RPMI7951 (cell line): ENCODE measurements around the gene ZNF777. TPM values are rescaled to one million over a fixed set of nuclear protein-coding genes. Genes with fewer than 3 reads are reported as not detected.
"Not testable (repeated sequence)": the region's sequence is repeated elsewhere in the genome, so short reads cannot be mapped to it uniquely, and the experiment has no call there.

Experiments
- DNase-seq: peaks from one replicate; pipeline ENCODE4 v3.0.0-alpha.2; 2012; ENCODE audit warnings: low read depth
- total RNA-seq: library from RNA; depleted of rRNA; stranded (reverse); fragments of >200 nt; shearing (Covaris generic); gene quantifications from 2 replicates; pipeline ENCODE4 v1.2.3, GENCODE V29; 2014; rRNA removed

ZNF777 gene
- 4.4 and 5.8 TPM in 2 replicates for total RNA-seq

DNA sequence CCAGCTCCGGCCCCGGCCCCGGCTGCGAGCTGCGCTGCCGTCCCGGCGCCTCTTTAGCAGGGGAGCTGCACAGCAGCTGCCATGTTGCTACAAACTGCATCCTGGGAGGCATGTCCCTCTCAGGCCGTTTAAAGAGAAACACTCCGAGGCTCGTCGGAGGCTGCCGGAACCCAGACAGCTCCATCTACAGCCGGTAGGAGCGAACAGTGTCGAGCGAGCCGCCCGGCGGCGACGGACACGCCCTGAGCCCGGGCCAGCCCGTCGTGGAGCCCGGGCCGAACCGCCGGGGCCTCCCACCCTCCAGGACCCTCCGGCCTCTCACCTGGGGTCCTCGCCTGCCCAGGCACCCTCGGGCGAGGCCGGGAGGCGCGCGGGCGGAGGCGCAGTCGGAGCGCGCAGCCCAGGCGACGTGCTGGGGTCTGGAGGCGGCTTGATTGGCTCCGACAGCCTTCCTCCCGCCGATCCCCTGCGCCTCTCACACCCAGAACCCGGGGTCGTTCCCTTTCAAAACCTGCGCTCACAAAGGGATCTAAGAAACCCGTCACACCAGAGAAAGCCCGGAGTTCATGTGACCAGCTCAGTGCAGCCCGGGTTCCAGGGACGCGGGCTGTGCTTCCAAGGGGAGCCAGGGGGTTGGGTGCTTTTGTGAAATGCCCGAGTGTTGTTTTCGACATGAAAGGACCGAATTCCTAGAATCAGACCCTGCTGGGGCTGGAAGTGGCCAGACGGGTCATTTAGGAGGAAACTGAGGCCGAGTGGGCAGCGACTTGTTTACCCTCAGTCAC is at the start of gene ZNF777:
Gene ZNF777, minus strand, starts transcription at position 570 of the 785 bp plus-strand sequence. CDS start 5,040 bp downstream, outside the sequence.
- peak; percentile 87 for DNase-seq

DNA sequence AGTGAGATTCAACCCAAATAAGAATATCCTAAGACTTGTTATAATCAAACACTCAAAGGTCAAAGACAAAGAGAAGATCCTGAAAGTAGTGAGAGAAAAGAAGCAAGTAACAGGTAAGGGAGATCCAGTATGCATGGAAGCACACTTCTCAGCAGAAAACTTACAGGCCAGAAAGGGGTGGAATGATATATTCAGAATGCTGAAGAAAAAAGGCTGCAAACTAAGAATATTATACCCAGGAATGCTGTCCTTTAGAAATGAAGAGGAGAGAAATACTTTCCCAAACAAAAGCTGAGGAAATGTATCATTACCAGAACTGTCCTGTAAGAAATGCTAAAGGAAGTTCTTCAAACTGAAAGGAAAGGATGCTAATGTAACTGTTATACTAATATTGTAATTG is 49.4 kb upstream of the ZNF777 start:
- no peak for DNase-seq

DNA sequence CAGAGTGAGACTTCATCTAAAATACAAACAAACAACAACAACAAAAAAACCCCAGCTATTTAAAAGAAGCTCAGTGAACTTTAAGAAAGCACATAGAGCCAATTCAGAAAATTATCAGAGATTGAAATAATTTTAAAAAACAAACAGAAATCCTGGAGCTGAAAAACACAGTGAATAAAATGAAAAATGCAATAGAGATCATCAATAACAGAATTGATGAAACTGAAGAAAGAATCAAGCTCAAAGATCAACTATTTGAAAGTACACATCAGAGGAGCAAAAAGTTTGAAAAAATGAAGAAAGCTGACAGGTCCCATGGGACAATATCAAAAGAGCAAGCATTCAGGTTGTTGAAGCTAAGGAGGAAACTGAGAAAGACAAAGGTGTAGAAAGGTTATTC is 48.9 kb upstream of the ZNF777 start:
- no peak for DNase-seq

DNA sequence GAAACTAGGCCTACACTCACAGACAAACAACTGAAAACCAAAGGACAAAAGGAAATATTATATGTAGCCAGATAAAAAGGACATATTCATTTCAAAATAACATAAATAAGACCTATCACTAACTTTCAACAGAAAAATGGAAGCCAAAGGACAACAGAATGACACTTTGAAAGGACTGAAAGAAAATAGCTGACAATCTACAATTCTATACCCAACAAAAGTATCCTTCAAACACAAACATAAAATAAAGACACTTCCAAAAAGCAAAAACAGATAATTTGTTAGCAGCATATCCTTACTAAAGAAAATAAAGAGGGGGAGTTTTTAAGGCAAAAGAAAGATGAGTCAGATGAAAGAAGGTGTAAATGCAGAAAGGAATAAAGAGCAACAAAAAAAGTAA is 44.7 kb upstream of the ZNF777 start:
- no peak for DNase-seq

DNA sequence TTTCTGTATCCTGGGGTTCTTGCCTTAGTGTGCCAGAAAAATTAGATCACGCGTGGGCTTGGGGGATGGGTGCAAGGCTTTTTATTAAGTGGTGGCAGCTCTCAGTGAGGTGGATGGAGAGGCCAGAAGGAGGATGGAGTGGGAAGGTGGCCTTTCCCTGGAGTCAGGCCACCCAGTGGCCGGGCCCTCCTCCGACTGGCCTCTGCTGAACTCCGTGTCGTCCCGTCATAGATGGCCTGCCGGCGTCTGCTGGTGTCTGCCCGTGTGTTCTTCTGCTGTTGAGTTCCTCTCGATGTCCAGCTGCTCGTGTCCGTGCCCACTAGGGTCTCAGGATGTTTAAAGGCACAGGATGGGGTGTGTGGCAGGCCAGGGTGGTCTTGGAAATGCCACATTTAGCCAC is 40.8 kb upstream of the ZNF777 start:
- no peak for DNase-seq

DNA sequence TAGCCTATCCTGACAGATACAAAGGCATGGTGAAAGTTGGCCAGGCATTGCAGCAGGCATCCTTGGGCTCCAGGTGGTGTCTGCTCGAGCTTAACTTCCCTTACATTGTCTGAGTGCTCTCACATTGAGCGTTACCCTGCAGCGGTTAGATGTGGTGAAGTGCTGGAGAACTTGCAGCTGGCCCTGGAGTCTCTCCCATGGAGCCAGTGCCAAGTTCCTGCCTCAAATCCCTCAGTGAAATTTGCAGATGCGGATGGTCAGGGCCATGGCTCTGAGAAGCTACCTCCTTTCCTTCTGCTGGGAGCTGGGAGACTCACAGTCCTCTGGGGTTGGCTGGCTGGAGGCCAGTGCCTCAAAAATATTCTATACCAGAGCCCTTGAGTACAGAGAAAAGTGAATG is 40.0 kb upstream of the ZNF777 start:
- DNase-seq = no peak

DNA sequence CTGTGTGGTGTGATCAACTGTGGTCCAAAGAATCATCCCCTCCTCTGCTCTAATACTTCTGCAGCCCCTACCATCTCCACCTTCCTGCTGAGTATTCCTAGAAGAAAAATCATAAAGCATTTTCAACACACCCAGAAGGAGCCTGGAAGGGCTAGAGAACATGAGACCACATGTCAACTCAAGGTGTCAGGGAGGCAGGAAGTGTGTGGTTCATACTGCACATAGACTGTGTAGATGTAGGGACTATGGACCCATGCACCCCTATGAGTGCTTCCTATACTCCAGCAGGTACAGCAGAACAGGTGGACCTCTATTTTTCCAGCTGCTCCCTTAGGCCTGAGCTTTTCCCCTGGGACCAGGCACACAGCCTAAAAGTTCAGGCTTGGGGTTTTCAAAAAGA is 39.3 kb upstream of the ZNF777 start:
- no peak for DNase-seq

DNA sequence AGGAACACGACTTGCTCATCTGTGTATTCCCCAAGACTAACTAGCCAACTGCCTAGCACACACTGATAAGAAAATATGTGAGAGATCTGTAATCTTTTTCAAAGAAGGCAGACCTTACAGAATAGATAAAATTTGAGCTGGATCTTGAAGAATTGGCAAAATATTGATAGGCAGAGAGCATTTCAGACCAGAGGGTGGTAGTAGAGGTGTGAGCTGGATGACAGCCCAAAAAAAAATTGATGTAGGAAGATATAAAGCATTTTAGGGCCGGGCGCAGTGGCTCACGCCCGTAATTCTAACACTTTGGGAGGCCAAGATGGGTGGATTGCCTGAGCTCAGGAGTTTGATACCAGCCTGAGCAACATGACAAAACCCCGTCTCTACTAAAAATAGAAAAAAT is 37.9 kb upstream of the ZNF777 start:
- no peak for DNase-seq

DNA sequence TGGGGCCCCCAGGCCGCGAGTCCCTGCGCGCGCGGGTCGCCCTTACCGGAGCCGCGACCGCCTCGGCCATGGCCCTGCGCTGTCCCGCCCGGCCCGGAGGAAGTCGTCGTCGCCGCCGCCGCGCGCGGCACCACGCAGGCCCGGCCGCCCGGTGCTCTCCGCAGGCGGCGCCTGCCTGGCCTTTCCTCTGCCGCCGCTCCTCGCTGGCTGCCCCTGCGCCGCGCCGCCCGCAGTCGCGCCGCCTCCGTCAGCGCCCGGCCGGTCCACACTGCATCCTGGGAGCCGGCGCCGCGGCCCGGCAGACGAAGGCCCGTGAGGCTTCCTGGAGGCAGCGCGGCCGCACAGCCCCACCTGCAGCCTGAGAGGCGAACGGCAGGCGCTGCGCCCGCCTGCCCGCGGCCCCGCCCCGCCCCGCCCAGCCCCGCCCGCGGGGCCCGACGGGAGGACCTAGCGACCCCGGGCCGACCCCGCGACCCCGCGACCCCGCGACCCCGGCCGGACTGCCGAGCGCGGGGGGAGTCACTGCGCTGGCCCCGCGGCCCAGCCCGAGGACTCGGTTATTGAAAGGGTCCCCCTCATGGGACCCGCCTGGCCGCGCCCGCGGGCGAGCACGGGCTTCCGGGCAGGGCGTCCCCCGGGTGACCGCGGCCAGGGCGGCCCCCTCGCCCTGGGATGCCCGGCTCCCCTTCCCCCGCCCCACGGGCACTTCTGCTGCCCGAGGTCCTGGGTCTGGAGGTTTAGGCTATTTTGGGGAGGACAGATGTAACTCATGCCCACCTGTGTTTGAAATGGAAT is 36.8 kb upstream of the ZNF777 start, which contains the start of gene ZNF746:
Gene ZNF746, minus strand, starts transcription at position 343 of the 795 bp plus-strand sequence. Its CDS starts 273 bp downstream, at position 70.
- DNase-seq = peak; percentile 82

DNA sequence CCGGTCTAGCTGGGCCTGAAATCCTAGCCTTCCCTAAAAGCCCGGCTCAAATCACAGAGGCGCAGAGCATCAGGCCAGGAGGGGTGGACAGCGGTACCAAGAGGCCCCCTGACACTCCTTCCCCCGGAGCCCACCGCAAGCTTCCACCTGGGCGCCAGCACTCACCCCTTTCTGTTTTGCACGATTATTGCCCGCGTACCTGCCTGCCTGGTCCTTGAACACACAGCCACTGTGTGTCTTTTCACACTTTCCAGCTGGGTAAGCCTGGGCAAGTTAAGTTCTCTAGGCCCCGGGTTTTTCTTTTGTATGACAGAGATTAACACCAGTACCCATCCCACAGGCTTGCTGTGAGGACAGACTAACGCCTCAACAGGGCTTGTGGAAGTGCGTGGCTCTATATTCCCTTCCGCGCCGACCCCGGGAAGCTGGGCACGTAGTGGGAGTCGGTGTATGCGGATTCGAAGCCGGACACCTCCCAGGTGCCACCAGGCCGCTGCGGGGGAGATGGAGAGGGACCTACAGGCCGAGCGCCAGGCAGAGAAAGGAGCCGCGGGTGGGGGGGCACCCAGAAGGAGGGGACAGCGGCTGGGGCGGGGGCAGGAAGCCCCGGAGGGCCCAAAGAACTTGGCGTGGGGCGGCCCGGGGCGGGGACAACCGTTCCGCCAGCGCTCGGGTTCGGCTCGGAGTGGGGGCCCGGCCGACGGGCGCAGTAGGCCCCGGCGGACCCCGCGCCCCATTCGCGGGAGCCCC is 36.0 kb upstream of the ZNF777 start:
- DNase-seq = peak; percentile 48

DNA sequence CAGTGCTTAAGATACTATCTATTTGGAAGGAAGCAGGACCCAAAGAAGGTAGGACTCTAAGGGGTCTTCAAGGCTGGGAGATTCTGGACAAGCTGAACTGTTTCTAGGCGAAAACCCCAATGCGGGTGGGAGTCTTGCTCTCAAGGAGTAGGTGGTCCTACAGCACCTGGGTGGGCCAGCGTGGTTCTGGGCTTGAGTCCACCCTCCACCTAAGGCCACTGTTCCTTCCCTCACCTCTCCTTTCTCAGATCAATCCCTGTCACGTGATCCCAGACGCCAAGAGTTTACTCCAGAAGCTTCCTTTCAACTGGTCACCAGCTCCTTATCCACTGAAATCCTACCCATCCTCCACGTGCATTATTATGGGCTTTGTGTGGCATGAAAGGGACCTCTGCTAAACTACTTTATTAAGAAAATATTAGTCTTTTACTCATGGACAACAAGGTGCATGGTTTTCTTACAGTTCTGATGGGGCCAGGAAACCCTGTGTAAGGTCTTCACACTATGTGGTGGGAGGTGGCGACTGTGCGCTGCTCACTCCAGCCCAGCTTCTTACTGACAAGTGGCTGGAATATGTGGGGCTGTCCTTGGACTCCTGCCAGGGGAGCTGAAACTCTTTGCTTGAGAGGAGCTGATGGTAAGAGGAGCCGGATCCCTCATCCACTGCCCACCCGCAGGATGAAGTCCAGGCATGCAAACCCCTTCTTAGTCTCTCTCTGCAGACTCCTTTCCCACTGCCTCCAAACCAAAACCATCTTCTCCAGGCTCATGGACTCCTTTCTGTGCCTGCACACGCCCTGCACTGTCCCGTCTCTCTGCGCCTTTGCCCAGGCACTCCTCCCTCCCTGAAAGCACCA is 35.2 kb upstream of the ZNF777 start:
- DNase-seq = peak; percentile 78

DNA sequence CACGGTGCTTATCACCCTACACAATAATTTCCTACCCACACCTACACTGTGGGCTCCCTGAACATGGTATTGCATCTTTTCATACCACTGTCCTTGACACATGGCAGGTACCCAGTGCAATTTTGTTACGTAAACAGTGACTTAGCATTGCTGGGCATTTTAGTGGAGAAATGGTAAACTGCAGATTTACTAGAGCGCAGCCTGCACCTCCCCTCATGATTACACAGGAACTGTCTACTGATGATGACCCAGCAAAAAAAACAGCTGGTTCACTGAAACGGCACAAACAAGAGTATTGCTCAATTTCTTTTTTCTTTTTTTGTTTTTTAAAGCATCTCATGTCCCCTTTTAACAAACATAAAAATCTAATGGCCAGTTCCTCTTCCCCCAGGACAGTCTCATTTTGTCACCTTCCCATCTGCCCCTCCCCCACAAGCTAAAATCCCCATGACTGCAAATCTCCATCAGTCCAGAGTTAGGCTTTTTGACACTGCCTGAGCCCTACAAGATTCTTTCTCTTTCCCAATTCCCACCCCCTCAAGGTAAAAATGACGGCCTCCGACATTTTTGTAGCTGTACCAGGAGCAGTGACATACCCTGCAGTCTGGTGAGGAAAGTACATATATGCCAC is 34.0 kb upstream of the ZNF777 start:
- no peak for DNase-seq

DNA sequence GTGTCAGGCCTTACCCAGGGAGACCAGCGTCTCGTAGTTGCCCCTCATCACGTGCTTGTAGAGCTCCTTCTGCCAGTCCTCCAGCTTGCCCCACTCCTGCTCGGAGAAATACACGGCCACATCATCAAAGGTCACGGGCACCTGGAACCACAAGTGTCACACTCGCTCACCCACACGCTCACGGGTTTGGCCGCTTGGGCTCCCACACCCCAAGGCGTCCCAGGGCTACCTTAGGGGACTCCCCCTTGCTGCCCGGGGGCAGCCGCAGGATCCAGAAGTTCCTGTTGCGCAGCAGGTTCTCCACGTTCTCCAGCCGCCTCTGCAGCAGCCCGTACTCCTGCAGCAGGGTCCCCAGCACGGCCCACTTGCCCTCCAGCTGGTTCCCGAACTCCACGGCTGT is 33.1 kb upstream of the ZNF777 start:
- not testable (repeated sequence) for DNase-seq

DNA sequence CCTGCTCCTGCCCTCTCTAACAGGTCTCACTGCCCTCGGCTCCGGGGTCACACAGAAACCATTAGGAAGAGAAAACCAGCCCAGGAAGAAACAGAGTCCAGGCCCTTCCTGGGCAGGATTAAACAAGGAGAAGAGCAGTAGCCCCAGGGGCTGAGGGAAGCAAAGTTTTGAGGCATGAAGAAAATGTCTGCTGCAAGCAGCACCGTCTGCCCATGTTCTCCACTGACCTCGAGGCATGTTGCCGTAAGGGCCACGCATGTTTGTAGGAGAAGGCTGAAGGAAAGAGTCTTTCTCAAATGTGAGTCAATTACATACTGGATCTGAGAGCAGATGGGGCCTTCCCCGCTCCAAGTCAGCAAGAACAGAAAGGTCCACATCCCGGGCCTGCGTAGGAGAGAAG is 32.5 kb upstream of the ZNF777 start:
- DNase-seq = no peak

DNA sequence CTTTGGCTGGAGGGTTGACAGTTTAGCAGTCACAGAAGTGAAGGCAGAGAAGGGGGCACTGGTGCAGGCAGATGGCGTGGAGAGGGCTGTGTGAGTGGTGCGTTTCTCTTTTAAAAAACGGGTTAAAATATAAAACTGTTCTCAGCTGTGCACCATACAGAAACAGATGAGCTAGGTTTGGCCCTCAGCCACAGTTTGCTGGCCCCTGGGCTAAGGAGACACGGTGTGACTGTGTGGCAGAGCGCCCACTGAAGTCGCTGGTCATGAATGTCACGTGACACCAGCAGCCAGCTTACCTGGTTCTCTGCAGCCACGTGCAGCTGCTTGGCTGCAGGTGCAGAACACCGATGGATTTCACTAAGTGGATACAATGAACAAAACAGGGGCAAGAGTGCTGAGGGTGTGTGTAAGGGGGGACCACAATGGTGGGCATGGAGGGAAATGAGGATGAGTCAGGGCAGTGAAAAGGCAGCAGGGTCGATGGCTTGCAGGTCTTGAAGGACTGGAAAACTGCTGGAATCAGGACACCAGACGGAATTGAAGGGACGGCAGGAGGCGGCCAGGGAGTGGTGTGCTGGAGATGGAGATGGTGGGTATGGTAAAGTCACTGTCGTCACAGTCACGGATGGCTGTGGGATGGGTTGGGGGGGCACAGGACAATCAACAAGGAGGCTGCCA is 29.4 kb upstream of the ZNF777 start:
- DNase-seq = no peak

DNA sequence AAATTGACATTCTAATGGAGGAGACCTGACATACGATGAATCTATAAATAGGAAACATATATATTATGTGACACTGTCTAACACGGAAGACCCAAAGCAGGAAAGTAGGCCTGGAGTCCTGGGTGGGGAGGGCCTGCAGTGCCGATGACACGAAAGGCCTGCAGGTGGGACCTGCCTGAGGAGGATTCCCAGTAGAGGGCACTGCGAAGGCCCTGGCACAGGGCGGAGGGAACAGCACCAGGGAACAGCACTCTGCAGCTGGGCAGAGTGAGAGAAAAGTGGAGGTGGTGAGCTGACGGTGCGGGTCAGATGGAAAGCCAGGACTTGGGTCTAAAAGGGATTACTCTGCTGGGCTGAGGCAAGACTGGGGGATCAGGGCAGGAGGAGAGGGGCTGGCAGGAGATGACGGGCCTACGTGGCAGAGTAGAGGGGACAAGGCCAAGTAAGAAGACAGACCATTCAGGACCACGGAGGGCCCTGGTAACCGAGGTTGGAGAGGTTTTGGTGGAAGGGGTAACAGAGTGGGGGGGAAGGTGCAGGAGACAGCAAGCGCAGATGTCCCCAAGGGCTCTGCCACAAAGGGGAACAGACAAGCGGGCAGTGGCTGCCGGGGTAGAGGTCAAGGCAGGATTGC is 28.6 kb upstream of the ZNF777 start:
- DNase-seq = no peak

DNA sequence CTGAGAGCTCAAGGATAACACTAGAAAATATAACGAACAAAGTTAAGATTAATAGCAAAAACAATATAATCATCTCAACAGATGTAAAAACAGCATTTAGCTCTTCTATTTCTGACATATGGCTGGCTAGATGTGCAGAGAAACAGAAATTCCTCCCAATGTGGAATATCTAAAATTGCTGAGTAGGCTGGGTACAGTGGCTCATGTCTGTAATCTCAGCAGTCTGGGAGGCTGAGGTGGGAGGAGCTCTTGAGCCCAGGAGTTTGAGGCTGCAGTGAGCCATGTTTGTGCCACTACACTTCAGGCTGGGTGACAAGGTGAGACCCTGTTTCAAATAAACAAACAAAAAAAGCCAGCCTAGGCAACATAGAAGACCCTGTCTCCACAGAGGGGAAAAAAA is 18.7 kb upstream of the ZNF777 start:
- no peak for DNase-seq

DNA sequence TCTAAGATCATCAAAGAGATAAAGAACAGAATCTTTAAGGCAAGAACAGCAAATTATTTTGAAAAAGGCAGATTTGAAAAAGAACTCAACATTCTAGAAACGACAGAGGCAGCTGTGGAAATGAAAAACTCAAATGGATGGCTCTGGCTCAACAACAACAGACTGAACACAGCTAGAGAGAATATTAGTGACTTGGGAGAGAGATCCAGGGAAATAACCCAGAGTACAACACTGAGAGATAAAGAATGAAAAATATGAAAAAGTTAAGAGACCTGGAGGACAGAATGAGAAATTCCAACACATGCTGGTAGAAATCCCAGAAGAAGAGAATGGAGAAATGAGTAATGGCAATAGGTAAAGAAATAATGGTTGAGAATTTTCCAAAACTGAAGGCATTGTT is 17.9 kb upstream of the ZNF777 start:
- no peak for DNase-seq
